ENCODE measurements around the gene ZNF831.

The ZNF831 gene

DNA sequence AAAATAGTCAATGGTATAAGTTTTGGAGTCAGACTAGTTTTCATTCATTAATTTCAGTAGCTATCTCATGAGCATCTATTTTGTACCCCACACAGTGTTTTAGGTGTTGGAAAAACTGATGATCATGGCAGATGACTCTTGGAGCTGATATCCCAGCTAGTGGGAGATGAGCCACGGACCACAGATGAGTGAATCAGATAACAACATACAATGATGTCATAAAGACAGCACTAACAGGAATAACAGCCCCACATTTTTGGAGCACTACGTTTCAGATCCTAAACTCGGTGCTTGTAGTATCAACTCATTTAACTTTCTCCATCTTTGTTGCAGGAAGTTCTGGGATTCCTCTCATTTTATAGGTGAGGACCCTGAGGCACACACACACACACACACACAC, 69.0 kb downstream of the ZNF831 start:
- intact Hi-C loops (cut with DNase I), result no loop called here
- DNase-seq, result no peak

DNA sequence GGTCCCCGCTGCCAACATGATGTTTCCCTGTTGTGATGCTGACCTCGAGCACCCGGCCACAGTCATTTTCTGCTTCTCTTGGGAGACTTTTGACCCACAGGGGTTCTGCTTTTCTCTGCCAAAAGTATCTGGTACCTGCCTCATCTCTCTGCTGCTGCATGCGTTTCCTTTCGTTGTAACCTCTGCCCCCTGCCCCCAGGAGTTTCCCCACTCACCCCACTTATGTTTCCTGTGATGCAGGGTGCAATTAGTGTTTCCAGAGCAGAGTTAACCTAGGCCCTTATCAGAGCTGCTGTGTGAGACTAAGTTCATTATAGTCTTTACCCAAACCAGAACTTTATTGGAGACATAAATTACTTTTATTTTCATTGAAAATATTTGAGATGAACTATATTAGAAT, 71.6 kb downstream of the ZNF831 start:
- no peak for DNase-seq
- intact Hi-C loops (cut with DNase I), result no loop called here

DNA sequence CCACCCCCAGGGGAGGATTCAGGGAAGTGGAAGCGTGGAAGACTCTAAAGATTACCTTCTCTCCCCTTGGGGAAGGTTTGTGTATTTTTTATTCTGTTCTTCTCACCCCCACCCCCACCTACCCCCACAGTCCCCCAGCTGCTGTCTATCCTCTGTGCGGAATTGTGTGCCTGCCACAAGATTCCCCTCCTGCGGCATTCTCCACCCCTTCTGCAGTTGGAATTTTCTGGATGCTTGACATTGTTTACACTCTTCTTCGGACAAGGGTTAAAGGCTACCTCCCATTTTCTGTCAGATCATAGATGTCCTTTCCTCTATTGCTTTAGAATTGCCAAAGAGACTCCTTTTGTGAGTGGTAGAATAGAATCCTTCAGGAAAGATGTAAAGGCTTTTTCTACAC, 76.4 kb downstream of the ZNF831 start:
- DNase-seq, result no peak
- intact Hi-C loops (cut with DNase I), result no loop called here

DNA sequence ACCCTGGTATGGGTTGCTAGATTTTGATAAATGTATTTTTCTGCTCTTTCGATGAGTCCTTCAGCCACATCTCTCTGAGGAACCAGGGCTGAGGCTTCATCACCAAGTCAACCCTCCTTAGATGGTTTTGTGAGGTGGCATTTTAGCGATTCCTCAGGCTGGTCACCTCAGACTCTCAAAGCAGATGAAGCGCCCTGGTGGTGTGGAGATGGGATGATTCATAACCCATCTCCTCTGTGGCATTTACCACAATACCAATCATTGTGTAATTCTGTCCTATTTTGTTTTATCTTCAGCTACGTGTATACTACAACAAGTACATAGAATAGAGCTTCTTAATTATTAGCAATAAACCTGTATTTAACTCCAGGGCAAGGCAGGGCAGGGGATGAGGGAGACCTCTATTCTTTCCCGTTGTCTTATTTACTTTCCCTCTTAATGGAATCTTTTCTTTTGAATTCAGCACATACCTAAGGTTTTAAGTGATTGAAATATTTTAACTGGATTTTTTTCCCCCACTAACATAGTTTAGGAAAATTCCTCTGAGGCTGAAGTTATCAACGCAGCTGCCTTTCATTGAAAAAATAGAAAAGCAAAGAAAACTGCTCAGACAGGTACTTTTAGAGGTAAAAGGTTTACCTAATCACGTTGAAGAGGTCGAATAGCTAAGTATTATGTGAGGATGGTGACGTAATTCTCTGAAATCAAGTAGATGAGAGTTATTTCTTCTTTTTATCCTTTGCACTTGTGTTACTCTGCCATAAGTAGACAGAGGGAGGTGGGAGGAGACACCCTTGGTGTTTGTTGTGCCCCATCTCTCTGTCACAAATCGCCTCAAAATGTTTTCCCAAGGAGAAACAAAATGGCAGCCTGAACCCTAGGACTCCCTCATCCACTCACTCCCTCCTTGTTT, 79.3 kb downstream of the ZNF831 start:
- intact Hi-C loops (cut with DNase I), result no loop called here
- no peak for DNase-seq

DNA sequence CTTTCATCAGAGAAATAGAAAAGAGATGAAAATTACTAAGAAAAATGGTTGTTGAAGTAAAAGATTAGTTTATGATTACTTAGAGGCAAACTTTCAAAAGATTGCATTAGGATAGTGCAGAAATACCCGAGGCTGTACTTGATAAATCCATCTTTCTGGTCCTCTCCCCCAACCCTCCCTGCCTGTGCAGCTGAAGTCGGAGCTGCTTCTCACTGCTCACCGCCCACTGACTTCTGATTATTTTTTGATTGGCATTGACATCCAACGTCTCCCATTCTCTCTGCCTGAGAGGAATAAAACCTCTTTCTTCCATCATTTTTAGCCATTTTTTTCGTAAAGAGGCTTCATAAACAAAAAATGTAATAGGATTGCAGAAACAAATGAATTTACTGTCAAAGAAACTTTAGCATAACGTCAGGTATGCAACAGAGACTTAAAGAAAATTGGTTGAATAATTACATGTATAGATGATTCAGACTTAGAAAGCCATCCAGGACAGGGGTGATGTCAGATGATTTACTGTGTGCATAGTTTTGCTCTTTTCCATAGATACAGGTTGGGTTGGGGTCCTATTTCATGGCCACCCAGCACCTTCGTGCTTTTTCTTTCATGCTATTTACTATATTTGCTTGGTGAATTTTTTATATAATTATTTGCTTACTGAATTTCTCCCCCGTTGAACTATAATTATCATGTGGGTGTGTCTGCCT, 83.2 kb downstream of the ZNF831 start:
- intact Hi-C loops (cut with DNase I), result no loop called here
- no peak for DNase-seq

DNA sequence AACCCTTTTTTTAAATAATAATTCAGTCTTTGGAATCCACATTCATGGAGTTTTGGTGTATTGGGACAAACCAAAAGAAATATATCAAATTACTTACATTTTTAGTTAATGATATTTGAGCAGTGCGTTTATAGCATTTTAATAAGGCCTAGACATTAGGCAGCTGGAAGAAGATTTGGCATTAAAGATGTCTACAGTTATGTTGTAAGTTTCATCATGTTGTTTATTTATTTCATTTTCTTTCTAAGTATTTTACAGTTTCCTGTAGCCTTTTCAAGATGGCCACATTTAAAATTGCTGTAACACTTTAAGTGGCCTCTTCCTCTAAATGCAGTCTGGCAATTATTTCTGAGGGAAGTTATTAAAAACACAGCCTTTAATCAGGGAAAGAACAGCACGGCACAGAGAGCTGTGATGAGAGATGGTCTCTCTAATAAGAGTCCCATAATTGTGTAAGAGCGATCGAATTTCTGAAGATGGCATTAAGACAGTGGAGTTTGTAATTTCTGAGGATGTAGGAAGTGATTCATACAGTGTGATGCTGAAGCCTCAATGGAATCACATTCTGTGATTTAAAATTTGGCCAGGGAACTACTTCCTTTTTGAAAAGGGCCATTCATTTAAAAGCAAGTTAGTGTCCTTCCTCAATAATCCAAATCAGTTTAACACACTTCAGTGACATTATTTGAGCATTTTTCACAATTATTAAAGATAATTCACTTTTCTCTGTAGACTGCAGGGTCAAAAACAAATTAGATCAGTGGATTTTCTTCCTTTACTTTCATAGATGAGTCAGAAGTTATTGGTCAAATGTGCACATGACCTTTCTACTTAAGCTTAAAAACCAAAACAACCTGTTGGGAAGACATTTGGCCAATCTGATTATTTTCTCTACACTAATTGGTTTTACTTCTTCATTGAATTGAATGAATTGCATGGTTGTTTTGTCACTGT, 84.4 kb downstream of the ZNF831 start:
- DNase-seq, result no peak

DNA sequence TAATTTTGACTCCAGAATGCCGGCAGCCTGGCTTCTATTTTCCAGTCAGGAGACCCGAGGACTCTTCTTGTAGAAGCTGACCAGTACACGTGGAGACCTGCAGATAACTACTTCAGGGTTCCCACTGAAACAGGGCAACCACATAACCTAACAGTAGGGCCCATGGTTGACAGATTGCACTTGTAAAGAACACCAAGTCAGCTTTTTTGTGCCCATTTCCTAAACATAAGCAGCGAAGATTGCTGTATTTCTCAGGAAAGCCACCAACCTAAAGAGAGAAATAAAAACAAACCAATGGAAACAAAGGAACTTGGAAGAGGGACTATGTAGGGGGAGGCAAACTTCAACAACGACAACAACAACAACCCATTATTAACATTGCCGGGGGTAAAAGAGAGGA, 86.7 kb downstream of the ZNF831 start:
- intact Hi-C loops (cut with DNase I), result no loop called here
- no peak for DNase-seq

More for the DNA sequence above, 84.4 kb downstream of the ZNF831 start:
- intact Hi-C loops (cut with DNase I), result no loop called here

DNA sequence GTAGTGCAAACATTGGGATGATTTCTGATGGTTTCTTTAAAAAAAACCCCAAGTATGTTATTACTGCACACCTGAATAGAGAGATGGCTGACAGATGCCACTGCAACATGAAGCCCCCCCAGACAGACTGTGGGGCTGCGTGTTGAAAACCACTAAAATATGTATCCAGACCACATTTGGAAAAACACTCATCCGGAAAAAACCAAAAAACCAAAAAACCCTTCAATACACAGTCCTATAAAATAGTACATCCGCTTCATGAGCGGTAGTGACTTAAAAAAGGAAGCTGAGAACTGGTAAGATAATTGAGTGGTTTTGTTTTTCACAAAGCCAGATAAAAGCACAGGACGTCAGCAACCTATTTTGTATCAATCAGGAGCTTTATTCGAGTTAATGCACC, 89.7 kb downstream of the ZNF831 start:
- DNase-seq, result no peak
- intact Hi-C loops (cut with DNase I), result no loop called here

DNA sequence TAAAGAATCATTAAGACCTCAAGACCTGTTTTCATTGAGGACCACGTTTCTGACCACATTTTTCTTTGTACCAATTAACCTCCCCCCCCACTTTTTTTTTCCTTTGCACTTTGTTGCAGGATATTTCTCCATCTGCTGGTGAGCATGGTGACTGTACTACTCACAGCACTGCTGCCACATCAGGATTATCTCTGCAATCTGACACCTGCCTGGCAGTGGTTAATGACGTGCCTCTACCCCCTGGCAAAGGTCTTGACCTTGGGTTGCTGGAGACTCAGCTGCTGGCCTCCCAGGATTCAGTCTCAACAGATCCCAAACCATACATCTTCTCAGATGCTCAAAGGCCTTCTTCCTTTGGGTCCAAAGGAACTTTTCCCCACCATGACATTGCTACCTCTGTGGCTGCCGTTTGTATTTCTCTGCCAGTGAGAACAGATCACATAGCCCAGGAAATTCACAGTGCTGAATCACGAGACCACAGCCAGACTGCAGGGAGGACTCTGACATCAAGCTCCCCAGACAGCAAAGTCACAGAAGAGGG, 90.2 kb downstream of the ZNF831 start:
- DNase-seq, result no peak
- intact Hi-C loops (cut with DNase I), result no loop called here

DNA sequence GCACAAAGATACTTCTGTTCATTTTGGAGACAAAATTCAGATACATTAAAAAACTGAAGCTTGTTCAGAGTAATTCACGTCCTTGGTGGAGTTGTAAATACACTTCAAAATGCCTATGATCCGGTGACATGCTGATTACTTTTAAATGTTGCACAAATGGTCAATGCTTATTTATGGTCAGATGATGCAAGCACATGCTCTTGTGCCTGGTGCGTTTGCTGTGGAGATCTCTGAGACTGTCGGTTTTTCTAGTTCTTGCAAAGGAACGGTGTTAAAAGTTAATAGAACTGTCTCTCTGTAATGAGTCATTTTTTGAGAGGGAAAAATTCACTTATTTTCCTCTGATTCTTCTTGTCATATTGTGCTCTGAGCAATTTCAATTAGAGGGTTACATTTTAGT, 91.6 kb downstream of the ZNF831 start:
- intact Hi-C loops (cut with DNase I), result no loop called here
- DNase-seq, result no peak

DNA sequence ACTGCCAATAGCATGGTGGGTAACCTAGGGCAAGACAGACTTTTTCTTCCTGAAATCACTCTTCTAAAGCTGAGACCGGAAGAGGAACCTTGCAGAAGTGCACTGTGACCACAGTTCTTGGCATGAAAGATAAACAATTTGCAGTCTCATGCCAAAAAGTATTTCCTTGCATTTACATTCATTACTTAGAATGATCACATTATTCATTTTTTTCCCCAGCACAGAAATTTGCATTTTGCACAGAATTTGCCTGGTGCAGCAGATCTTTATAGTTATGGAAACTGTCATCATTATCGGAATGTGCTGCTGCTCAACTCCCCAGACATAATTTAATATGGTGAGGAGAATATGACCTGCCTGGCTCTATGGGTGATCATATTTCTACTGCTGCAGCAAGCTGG, 94.6 kb downstream of the ZNF831 start:
- intact Hi-C loops (cut with DNase I), result no loop called here
- DNase-seq, result no peak

DNA sequence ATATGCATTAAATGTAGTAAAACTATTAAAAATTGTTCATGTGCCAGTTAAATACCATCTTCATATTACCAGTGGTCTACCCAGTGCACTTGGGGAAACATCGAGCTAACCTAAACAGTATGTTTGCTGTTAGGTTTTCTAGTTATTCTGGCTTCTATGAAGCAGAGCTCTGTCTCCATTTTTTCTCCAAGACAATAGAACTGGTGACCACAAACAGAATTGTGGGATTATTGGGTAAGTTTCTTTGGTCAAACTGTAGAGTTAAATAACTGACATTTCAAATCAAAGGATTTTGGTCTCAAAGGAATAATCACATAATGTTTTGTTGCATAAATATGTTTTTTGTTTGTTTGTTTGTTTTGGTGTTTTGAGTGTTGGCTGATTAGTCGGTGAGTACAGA, 96.3 kb downstream of the ZNF831 start:
- DNase-seq, result no peak
- intact Hi-C loops (cut with DNase I), result no loop called here

DNA sequence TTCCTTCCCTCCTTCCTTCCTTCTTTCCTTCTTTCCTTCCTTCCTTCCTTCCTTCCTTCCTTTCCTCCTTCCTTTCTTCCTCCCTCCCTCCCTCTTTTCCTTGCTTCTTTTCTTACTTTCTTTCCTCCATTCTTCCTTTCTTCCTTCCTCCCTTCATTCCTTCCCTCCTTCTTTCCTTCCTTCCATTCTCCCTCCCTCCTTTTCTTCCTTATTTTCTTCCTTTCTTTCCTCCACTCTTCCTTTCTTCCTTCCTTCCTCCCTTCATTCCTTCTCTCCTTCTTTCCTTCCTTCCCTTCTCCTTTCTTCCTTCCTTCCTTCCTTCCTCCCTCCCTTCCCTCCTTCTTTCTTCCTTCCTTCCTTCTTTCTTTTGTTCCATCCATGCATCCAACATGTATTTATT, 101.7 kb downstream of the ZNF831 start:
- intact Hi-C loops (cut with DNase I), result no loop called here
- no peak for DNase-seq

DNA sequence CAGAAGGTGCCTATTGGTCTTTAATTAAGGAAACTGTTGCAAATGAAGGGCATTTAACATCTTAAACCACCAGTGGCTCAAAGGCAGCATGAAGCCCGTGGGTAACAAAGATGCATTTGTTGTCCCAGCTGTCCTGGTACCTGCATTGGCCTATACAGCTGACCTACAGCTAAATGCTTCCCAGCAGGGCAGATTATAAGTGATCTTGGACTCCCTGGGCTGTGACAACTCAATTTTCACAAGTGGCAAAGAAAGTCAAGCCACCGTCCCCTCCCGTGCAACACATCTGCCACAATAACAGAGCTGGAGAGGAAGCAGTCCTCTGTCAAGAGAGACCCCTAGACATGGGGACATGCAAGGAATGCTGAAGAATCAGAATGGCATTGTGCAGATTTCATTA, 105.2 kb downstream of the ZNF831 start:
- intact Hi-C loops (cut with DNase I), result no loop called here
- no peak for DNase-seq

DNA sequence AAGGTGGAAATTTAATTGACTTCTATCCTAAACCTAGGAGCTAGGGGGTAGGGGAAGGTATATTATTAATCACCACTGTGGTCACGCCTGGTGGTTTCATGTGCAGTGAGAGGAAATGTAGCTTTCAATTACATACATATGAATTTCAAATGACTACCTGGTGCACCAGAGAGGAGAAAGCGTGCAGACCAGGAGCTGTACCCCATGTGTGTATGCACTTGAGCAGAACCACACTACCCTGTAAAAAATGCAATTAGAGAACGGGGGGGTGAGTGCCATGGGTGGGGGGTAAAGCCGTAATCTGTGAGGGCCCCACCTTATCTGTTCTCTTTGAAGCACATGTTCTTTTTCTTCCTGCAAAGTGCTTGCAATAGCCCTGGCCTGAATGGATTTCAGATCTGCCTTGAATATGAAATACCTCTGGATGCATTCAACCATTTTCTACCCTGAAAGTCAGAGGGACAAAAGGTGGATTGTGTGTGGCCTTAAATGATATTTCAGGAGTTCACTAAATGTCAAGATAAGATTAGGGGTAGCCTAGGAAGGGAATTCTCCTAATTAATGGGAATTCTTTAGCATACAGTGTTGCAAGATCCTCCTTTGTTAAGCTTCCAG, 105.9 kb downstream of the ZNF831 start:
- intact Hi-C loops (cut with DNase I), result no loop called here
- DNase-seq, result no peak

DNA sequence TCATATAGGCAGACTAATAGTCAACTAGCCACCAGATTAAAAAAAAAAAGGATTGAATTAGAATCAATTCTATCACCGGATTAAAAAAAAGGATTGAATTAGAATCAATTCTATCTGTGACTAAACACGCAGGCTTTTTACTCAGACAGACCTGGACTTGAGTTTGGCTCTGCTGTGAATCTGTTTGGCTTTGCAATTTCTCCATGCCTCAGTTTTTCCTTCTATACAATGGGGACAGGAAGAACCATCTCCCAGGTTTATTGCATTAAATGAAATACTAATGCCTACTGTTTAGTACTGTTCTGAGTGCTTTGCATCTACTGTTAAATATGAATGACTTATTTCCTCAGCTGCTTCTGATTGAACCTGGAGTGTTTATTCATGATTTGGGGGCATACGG, 106.8 kb downstream of the ZNF831 start:
- intact Hi-C loops (cut with DNase I), result no loop called here
- no peak for DNase-seq

DNA sequence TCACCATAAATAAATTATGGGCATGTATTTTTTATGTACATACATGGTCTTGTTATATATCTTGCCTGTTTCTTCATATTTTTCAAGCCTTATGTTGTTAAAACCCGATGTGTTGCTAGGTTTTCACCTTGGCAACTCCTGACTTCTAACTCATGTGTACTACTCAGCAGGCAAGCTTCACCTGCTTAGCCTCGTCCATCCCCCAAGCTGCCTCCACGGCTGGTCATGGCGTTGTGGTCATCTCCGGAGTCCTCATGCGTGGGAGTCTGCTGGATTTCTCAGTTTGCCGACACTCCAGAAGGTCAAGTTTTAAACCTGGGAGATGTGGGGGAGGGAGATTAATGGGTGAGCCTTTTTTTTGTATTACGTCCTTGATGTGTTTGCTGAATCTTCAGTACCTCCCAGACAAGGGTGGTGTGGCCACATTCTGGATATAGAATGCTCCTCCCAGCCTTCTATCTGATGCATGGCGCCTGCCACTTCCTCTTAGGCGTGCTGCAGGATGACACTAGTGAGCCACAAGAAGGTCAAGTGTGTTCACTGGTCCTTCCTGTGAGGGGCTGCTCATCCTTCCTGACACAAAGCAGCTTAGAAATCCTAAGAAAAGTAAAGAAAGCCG, 110.2 kb downstream of the ZNF831 start:
- DNase-seq, result no peak
- intact Hi-C loops (cut with DNase I), result no loop called here

DNA sequence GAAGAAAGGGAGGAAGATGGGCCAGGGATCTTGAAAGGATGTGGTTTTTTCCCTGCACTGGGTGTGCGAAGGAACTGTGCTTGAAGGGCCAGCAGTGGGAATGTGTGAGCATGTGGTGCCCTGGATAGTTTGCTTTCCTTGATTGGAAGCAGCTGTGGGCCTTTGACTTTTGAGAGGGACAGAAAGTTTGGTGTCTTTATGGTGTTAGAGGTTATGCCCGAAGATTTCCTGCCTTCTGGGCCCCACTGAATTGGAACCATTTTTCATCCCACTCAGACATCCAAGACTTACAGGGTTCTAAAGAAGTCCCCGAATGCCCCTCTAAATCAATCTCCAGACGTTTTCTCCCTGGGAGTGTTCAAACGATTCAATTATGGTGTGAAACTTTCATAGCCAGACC, 113.3 kb downstream of the ZNF831 start:
- no peak for DNase-seq

DNA sequence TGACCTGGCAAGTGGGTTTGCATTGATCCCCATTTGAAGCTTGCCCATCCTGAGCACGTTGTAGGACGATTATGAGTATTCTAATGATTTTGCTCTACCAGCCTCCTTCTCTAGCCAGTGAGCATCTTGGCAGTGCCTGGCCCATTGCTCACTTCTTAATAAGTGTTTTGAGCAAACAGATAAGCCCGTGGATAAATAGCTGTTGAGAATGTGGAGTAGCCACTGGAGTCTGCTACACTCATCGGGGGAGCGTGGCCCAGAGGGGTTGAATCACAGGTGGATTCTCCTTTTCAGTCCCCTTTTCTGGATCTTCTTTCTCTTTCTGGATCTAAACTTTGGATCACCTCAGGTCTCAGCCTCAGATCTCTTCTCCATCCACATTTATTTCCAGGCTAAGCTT, 120.8 kb downstream of the ZNF831 start:
- no peak for DNase-seq
- intact Hi-C loops (cut with DNase I), result no loop called here

More for the DNA sequence above, 113.3 kb downstream of the ZNF831 start:
- intact Hi-C loops (cut with DNase I), result no loop called here

DNA sequence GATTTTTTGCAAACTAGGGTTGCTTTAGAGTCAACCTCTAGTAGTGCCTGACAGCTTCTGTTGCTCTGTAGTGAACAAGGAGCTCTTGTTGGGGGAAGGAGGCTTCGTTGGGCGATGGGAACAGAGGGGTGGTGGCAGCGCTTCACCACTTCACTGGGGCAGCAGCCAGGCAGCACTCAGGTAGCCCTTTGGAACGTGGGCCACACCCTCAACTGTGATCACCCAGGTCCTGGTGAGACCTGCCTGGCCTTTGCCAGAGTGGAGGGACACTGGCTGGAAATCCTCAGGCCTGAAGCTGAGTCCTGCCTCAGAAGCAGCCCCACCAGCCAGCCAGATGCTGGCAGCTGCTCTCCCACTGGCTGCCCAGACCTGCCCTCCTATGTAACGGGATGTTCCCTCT, 126.4 kb downstream of the ZNF831 start:
- DNase-seq, result no peak
- intact Hi-C loops (cut with DNase I), result no loop called here

Measured in posterior cingulate gyrus (tissue), 11 donors.